Aorta (tissue), 5 donors: ENCODE data around the gene FIGN. TPM values are rescaled to one million over a fixed set of nuclear protein-coding genes. Genes with fewer than 3 reads are reported as not detected.

ENCODE experiments used
- ATAC-seq: fragments of 200-7000 bp; cut with Tn5 transposase; one replicate; pipeline ENCODE4 v1.9.1; 2022; ENCODE audit warnings: moderate library complexity; ENCODE audit not compliant: low FRiP score
- DNase-seq, 2 donors: peaks; one replicate each; pipeline ENCODE4 v3.0.0-alpha.2; 2020
- H3K27ac ChIP-seq, 2 donors: one replicate each; pipeline ENCODE4 v1.5.1; 2013; ENCODE audit warnings: low read length in 2 of 2, mild to moderate bottlenecking in 2 of 2, moderate library complexity in 2 of 2, control low read depth in 1 of 2, inconsistent platforms in 1 of 2, low read depth in 1 of 2
- H3K27me3 ChIP-seq, 2 donors: one replicate each; pipeline ENCODE4 v1.6.1; 2013; ENCODE audit warnings: control low read depth in 1 of 2, low read length in 1 of 2, mild to moderate bottlenecking in 1 of 2, moderate library complexity in 1 of 2; ENCODE audit not compliant: insufficient read depth in 2 of 2, control insufficient read depth in 1 of 2
- H3K36me3 ChIP-seq, 2 donors: one replicate each; pipeline ENCODE4 v1.6.1; 2013; ENCODE audit warnings: control low read depth in 1 of 2, low read length in 1 of 2, mild to moderate bottlenecking in 1 of 2; ENCODE audit not compliant: insufficient read depth in 2 of 2, control insufficient read depth in 1 of 2
- H3K4me1 ChIP-seq, 2 donors: one replicate each; pipeline ENCODE4 v1.6.1; 2013; ENCODE audit warnings: low read length in 2 of 2, control low read depth in 1 of 2, mild to moderate bottlenecking in 1 of 2, moderate library complexity in 1 of 2; ENCODE audit not compliant: insufficient read depth in 2 of 2, control insufficient read depth in 1 of 2
- H3K4me3 ChIP-seq, 2 donors: one replicate each; pipeline ENCODE4 v1.5.1; 2013; ENCODE audit warnings: low read length in 2 of 2, control low read depth in 1 of 2, mild to moderate bottlenecking in 1 of 2
- H3K9me3 ChIP-seq: one replicate; pipeline ENCODE4 v1.6.1; 2013; ENCODE audit warnings: mild to moderate bottlenecking, low read length; ENCODE audit not compliant: control insufficient read depth
- WGBS, 2 donors: extraction: QIAGEN DNeasy Blood & Tissue Kit; methylation state at CpG; one replicate each; pipeline ENCODE4 v1.1.7; 2013; 5-methylcytosine and 5-hydroxymethylcytosine counted together
- intact Hi-C, 2 donors: fragments of 100-400 bp; cut with DNase I; formaldehyde crosslinking; loops; one replicate each; pipeline versions ENCODE4 v1.14.2 to v1.15.0; 2022
- polyA plus RNA-seq, 2 donors: library from polyadenylated mRNA; stranded (reverse); fragments of 200-250 nt; gene quantifications; one replicate each; pipeline ENCODE4 v1.2.3, GENCODE V29; 2013
- total RNA-seq, 2 donors: library from RNA; stranded (reverse); fragmentation: NEBNext Ultra II Directional; extraction: Animal tissue kit (Norgen Biotek cat#: 25700); gene quantifications; one replicate each; pipeline ENCODE4 v1.2.1, GENCODE V29; 2021
- donor health status: healthy with polysubstance abuse.
- donor health status: Bipolar disorder and iron deficiency.
- donor health status: DM: no; HTN: no; CAD: no.
- donor health status: DM: no; HTN: no; CAD: no.
- donor health status: DM: yes; HTN: yes; CAD: no.

The FIGN gene
- total and polyA plus RNA-seq, 4 donors, result 1.6 to 27.8 (median 8.3) TPM

DNA sequence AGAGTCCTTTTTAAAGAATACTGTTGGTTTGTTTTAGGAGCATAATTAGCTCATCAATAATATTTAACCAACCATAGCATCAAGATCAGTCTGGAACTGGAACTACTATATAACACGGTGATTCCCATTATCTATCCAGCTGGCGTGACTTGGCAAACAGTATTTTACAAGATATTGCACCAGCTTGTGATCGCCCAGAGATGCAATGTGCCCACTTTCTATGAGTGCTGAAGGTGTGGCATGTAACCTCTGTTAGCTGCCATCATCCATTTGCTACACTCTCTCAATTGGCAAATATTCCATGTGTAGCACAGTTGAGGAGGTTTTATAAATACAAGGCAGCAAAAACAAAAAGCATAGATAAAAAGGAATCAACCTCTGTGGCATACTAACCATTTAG lies 64.9 kb downstream of the FIGN start:
- no peak for ATAC-seq
- H3K36me3 ChIP-seq, result no peaks in the 10 kb centered on the region
- no peaks in the 10 kb centered on the region for H3K9me3 ChIP-seq
- peaks cover 2 to 3% of the 10 kb centered on the region in 2 donors for H3K4me1 ChIP-seq
- no peak for DNase-seq
- no peak overlapping the region for H3K4me3 ChIP-seq
- no peaks in the 10 kb centered on the region for H3K27me3 ChIP-seq
- intact Hi-C loops, result no loop called here
- WGBS, 2 donors, result 87 to 90% methylated on average over 3 of the region's 3 CpGs
- no peak overlapping the region for H3K27ac ChIP-seq

DNA sequence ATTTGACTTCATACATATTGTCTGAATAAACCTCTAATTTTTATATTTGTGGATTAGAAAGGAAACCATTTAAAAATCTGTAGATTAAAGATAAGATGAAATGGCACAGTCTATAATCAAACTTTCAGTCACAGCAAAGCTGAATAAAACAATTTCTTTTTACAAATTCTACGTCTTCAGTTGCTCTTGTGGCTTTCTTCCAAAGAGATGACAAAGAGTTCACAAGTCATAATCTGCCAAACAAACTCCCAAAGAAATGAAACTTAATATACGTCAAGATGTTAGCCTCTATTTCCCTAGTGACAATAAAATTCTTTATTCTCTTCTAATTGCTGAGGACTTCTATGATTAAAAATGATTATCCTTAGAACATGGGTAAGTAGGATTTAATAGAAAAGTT lies 66.3 kb downstream of the FIGN start:
- Histone ChIP-seq H3K4me1 (peaks cover 2 to 3% of the 10 kb centered on the region in 2 donors), H3K27ac (no peak overlapping the region), H3K9me3 (no peaks in the 10 kb centered on the region), H3K4me3 (no peak overlapping the region), H3K36me3 (no peaks in the 10 kb centered on the region), H3K27me3 (no peaks in the 10 kb centered on the region)
- intact Hi-C loops, result loop anchor here (10.0 kb wide), 2 partner anchors 55 to 105 kb away; no protein-coding TSS in a partner anchor
- WGBS, 2 donors, result 10 to 16% methylated on average over 2 of the region's 2 CpGs
- ATAC-seq (no peak), DNase-seq (no peak)

DNA sequence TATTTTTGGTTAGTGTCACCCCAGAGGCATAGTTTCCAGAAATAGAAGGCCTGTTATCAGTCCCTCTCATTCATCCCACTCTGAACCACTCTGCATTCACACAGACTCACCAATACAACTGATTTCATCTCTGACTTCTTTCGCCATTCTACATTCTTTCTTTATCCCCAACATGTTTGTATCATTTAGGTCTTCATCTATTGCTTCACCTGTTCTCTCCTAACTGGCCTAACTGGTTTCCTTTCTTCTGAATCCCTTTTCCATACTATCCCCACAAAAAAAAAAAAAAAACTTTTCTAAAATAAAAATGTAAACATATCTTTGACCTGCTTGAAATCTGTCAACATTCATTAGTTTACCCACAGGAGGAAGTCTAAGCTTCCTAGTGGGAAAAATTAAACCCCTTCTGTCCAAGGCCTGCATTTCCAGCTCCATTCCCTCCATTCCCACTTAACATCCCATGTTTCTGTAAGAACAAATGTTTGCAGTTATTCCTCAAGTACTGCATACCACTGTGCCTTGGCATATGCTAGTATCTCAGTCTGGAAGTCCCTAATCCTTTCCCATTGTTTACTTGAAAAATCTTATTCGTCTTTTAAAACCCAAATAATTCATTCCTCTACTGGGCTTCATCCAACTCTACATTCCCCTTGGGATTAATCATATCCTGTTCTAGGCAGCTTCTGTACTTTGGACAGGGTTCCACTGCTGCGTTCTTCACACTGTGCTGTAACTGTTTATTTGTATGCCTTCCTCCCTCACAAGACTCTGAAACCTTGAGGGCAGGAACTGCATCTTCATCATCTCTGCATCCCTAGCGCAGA lies 68.5 kb downstream of the FIGN start:
- 42 to 45% methylated on average over 4 of the region's 4 CpGs for WGBS, 2 donors
- Histone ChIP-seq H3K27ac (peak overlapping the region in 1 of 2 donors; percentile 40), H3K9me3 (no peaks in the 10 kb centered on the region), H3K27me3 (no peaks in the 10 kb centered on the region), H3K4me3 (no peak overlapping the region), H3K36me3 (no peaks in the 10 kb centered on the region), H3K4me1 (peaks cover 2 to 3% of the 10 kb centered on the region in 2 donors)
- DNase-seq (peak in 1 of 2 donors; percentile 47), ATAC-seq (peak; percentile 65)
- intact Hi-C loops, result loop anchor here (10.0 kb wide), 2 partner anchors 58 to 108 kb away; no protein-coding TSS in a partner anchor

DNA sequence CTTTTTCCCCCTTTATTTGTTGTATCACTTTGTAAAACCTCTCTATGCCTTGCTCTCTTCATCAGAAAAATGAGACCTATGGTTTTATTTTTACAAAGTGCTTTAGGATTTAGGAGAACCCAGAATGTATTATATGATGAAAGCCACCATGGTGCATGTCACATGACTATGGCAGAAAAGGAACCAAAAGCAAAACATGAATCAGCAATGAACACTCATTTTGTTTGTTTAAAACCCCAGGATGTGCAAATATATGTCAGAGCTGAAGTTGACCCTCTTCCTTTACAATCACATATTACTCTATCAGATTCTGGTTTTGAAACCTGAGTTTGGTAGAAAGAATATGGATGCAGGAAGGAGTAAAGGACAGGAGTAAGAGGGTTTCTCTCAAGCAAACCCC lies 70.0 kb downstream of the FIGN start:
- H3K9me3 ChIP-seq, result no peaks in the 10 kb centered on the region
- H3K4me1 ChIP-seq, result peaks cover 2 to 3% of the 10 kb centered on the region in 2 donors
- ATAC-seq (no peak), DNase-seq (no peak)
- H3K27me3 ChIP-seq, result no peaks in the 10 kb centered on the region
- H3K36me3 ChIP-seq, result no peaks in the 10 kb centered on the region
- no peak overlapping the region for H3K4me3 ChIP-seq
- intact Hi-C loops, result loop anchor here (10.0 kb wide), 2 partner anchors 59 to 109 kb away; no protein-coding TSS in a partner anchor
- H3K27ac ChIP-seq, result no peak overlapping the region

DNA sequence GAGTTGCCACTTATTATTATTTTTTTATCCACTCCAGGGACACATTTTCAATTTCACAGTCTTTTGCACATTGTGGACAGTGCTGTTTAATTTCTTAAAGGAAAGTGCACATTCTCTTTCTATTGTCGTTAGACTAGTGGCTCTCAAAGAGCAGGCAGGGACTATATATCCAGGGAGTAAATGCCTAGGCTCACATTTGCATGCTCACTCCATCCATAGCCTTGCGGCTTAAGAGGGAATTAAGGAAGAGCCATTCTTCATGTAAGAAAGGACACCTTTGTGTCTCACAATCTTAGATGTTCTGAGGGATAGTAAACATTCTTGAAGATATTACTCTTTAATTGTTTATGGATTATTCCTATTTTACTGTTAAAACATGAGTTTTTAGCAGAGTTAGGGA lies 70.8 kb downstream of the FIGN start:
- ATAC-seq (no peak), DNase-seq (no peak)
- no peaks in the 10 kb centered on the region for H3K36me3 ChIP-seq
- H3K4me3 ChIP-seq, result no peak overlapping the region
- 83 to 87% methylated on average over 2 of the region's 2 CpGs for WGBS, 2 donors
- intact Hi-C loops, result loop anchor here (10.0 kb wide), 2 partner anchors 60 to 110 kb away; no protein-coding TSS in a partner anchor
- no peaks in the 10 kb centered on the region for H3K9me3 ChIP-seq
- peaks cover 2 to 3% of the 10 kb centered on the region in 2 donors for H3K4me1 ChIP-seq
- no peaks in the 10 kb centered on the region for H3K27me3 ChIP-seq
- H3K27ac ChIP-seq, result no peak overlapping the region

DNA sequence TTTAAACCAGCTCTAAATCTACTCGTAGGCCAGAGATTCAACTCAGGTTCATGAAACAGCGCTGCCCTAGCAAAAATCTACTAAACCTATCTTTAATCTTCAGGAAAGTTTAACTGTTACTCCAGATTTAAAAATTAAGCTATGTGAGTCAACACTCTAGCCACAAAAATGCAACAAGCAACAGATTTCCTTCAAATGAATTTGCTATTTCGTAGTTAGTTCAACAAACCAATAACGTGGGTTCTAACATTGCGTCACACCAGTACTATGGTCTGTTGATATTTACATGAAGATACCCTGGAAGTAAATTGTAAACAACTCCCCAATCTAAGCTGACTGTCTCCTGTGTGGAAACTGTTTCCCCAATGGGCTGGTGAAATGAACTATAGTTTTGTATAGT lies 71.2 kb downstream of the FIGN start:
- Histone ChIP-seq H3K27me3 (no peaks in the 10 kb centered on the region), H3K9me3 (no peaks in the 10 kb centered on the region), H3K4me1 (peaks cover 2 to 3% of the 10 kb centered on the region in 2 donors), H3K27ac (no peak overlapping the region), H3K36me3 (no peaks in the 10 kb centered on the region), H3K4me3 (no peak overlapping the region)
- no peak for ATAC-seq
- WGBS, 2 donors, result 71 to 78% methylated on average over 5 of the region's 5 CpGs
- intact Hi-C loops, result loop anchor here (10.0 kb wide), 2 partner anchors 60 to 110 kb away; no protein-coding TSS in a partner anchor
- no peak for DNase-seq

DNA sequence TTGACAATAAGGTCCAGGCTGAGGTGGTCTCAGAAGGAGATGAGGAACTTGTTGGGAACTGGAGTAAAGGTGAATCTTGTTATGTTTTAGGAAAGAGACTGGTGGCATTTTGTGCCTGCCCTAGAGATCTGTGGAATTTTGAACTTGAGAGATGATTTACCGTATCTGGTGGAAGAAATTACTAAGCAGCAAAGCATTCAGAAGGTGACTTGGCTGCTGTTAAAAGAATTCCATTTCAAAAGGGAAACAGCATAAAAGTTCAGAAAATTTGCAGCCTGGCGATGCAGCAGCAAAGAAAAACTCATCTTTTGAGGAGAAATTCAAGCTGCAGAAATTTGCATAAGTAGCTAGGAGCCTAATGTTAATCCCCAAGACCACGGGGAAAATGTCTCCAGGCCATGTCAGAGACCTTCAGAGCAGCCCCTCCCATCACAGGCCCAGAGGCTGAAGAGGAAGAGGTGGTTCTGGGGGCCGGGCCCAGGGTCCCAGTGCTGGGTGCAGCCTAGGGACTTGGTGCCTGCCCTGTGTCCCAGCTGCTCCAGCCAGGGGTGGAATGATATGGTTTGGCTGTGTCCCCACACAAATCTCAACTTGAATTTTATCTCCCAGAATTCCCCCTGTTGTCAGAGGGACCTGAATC lies 73.5 kb downstream of the FIGN start:
- ATAC-seq, result no peak
- peaks cover 3 to 4% of the 10 kb centered on the region in 2 donors for H3K4me1 ChIP-seq
- H3K36me3 ChIP-seq, result no peaks in the 10 kb centered on the region
- H3K9me3 ChIP-seq, result no peaks in the 10 kb centered on the region
- H3K27me3 ChIP-seq, result no peaks in the 10 kb centered on the region
- no peak overlapping the region for H3K4me3 ChIP-seq
- intact Hi-C loops, result loop anchor here (10.0 kb wide), 2 partner anchors 63 to 113 kb away; no protein-coding TSS in a partner anchor
- H3K27ac ChIP-seq, result peak overlapping the region in 1 of 2 donors; percentile 64
- no peak for DNase-seq
- 46 to 47% methylated on average over 4 of the region's 4 CpGs for WGBS, 2 donors

DNA sequence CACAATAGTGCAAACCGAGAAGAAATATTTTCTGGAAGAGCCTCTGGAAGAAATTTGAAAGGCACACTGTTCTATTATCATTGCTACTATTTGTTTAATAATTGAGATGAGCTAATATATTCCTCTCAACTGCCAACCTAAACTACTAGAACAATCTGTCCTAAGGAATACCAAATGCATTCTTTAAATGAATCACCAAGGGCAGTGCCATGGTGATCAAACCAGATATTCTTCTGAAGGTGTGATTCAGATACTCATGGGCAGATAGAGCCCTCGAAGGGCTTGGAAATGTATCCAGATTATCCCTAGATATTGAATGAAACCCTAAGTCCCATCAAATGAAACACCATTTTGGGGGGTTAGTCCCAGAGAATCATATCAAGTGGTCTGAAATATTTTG lies 76.6 kb downstream of the FIGN start:
- no peaks in the 10 kb centered on the region for H3K9me3 ChIP-seq
- WGBS, 2 donors, result 80 to 83% methylated on average over 2 of the region's 2 CpGs
- intact Hi-C loops, result loop anchor here in 1 of 2 donors (5.0 kb wide), 1 partner anchor 33 kb away; no protein-coding TSS in a partner anchor
- H3K4me1 ChIP-seq, result peaks cover 5 to 11% of the 10 kb centered on the region in 2 donors
- DNase-seq (no peak), ATAC-seq (no peak)
- no peak overlapping the region for H3K27ac ChIP-seq
- H3K27me3 ChIP-seq, result no peaks in the 10 kb centered on the region
- no peaks in the 10 kb centered on the region for H3K36me3 ChIP-seq
- H3K4me3 ChIP-seq, result no peak overlapping the region
